DOHH2 (cell line): ENCODE data around the gene PLEKHG4B.

Experiments used
- EZH2phosphoT487 ChIP-seq: fragments of 200-600 bp; sonication (generic); IDR thresholded peaks from 2 replicates; pipeline ENCODE4 v1.6.1; 2017; ENCODE audit warnings: borderline replicate concordance, mild to moderate bottlenecking, antibody characterized with exemption, low read length, moderate library complexity, mixed read lengths
- TF ChIP-seq, protein P1 (sequence below): fragments of 200-600 bp; sonication (generic); IDR thresholded peaks from one replicate; pipeline ENCODE4 v1.5.1; 2014; ENCODE audit warnings: antibody characterized with exemption, mild to moderate bottlenecking, low read depth, low read length; ENCODE audit not compliant: poor library complexity, severe bottlenecking

DNA sequence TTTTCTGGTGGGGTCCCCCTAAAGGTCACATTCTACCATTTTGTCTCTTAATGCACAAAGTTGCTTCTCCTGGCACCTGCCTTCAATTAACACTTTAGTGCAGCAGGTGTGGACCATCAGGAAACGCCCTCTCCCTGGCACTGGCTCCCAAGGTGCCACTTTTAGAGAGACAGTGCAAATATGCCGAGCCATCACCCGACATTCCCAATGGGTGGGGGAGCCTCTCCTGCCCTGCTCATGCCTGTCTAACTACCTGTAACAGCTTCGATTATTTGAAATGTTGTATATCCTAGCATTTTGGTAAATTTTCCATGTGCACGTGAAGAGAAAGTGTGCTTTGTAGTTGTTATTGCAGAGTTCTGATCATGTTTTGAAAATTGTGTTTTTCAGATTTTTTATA is 86.1 kb downstream of the PLEKHG4B start:
- TF ChIP-seq, protein P1, sequence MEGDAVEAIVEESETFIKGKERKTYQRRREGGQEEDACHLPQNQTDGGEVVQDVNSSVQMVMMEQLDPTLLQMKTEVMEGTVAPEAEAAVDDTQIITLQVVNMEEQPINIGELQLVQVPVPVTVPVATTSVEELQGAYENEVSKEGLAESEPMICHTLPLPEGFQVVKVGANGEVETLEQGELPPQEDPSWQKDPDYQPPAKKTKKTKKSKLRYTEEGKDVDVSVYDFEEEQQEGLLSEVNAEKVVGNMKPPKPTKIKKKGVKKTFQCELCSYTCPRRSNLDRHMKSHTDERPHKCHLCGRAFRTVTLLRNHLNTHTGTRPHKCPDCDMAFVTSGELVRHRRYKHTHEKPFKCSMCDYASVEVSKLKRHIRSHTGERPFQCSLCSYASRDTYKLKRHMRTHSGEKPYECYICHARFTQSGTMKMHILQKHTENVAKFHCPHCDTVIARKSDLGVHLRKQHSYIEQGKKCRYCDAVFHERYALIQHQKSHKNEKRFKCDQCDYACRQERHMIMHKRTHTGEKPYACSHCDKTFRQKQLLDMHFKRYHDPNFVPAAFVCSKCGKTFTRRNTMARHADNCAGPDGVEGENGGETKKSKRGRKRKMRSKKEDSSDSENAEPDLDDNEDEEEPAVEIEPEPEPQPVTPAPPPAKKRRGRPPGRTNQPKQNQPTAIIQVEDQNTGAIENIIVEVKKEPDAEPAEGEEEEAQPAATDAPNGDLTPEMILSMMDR, result no peak
- TF ChIP-seq EZH2phosphoT487, result no peak
